Measurements from ENCODE around the gene OBP2B.

DNA sequence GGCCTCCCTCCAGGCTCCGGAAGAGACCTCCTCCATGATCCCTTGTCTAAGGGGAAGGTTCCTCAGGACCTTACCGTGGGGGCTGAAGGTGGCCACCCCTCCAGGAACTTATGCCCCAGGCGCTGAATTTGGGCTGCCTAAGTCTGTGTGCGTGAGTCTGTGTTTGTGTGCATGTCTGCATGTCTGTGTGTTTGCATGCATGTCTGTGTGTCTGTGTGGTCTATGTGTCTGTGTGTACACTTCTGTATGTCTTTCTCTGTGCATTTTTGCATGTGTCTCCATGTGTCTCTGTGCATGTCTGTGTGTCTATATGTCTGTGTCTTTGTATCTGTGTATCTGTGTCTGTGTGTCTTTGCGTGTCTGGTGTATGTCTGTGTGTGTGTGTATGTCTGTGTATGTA, 45.4 kb upstream of the OBP2B start:
- TF ChIP-seq, protein P1, sequence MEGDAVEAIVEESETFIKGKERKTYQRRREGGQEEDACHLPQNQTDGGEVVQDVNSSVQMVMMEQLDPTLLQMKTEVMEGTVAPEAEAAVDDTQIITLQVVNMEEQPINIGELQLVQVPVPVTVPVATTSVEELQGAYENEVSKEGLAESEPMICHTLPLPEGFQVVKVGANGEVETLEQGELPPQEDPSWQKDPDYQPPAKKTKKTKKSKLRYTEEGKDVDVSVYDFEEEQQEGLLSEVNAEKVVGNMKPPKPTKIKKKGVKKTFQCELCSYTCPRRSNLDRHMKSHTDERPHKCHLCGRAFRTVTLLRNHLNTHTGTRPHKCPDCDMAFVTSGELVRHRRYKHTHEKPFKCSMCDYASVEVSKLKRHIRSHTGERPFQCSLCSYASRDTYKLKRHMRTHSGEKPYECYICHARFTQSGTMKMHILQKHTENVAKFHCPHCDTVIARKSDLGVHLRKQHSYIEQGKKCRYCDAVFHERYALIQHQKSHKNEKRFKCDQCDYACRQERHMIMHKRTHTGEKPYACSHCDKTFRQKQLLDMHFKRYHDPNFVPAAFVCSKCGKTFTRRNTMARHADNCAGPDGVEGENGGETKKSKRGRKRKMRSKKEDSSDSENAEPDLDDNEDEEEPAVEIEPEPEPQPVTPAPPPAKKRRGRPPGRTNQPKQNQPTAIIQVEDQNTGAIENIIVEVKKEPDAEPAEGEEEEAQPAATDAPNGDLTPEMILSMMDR (IDR thresholded peaks at IDR 0.05; ENCODE audit: poor library complexity, severe bottlenecking), result no peak
- TF ChIP-seq POLR2AphosphoS5 (IDR thresholded peaks at IDR 0.05), result no peak
- TF ChIP-seq EP300 (conservative IDR thresholded peaks at IDR 0.05; ENCODE audit: poor library complexity, severe bottlenecking), result no peak
- TF ChIP-seq RAD21 (conservative IDR thresholded peaks at IDR 0.05), result no peak

Data from neural cell (in vitro differentiated cells).